SU-DHL-6 (cell line): Measurements from ENCODE around the gene SBK1.

Experiments
- CTCF ChIP-seq: fragments of 200-600 bp; sonication (generic); IDR thresholded peaks from one replicate; pipeline ENCODE4 v1.5.1; 2017; ENCODE audit warnings: antibody characterized with exemption, mild to moderate bottlenecking, low read length, moderate library complexity; ENCODE audit not compliant: insufficient read depth, poor library complexity, severe bottlenecking
- EZH2phosphoT487 ChIP-seq: fragments of 200-600 bp; sonication (generic), shearing (Covaris generic); conservative IDR thresholded peaks from 2 replicates; pipeline ENCODE4 v1.6.1; 2018; ENCODE audit warnings: mild to moderate bottlenecking, antibody characterized with exemption, low read length, moderate library complexity, mixed read lengths

DNA sequence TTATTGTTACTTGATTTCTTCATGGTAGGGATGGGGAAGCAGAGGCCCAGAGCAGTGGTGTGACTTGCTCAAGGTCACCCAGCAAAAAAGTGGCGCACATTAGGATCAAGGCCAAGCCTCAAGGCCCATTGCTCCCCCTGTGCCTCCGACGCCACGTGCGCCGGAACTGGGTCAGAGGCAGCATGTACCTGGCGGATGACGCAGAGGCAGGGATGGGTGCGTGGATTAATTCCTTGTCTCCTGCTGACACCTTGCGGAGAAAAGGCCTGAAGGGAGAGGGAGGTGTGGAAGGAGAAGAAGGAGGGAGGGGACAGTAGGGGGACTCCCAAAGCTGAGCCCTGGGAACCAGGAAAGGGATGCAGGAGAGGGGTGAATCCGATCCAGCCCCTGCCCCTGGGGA is 18.5 kb downstream of the SBK1 start:
- TF ChIP-seq CTCF = no peak
- TF ChIP-seq EZH2phosphoT487 = no peak
